SHP77 treated with DMSO at 0.1 percent for 48 hours (cell line): Measurements from ENCODE around the gene CDKN1A.
"Not testable (repeated sequence)": the region's sequence is repeated elsewhere in the genome, so short reads cannot be mapped to it uniquely, and the experiment has no call there.

ENCODE experiments used
- DNase-seq: peaks from one replicate; lab custom pipeline; 2025; lab: John Stamatoyannopoulos, UW

CDKN1A gene

DNA sequence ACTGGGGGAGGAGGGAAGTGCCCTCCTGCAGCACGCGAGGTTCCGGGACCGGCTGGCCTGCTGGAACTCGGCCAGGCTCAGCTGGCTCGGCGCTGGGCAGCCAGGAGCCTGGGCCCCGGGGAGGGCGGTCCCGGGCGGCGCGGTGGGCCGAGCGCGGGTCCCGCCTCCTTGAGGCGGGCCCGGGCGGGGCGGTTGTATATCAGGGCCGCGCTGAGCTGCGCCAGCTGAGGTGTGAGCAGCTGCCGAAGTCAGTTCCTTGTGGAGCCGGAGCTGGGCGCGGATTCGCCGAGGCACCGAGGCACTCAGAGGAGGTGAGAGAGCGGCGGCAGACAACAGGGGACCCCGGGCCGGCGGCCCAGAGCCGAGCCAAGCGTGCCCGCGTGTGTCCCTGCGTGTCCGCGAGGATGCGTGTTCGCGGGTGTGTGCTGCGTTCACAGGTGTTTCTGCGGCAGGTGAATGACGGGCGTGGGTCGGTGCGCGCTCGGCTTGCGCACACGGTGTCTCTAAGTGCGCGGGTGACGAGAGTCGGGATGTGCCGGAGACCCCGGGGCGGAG is at the start of gene CDKN1A:
TSS of gene CDKN1A (plus strand) at position 227 of the 555 bp plus-strand sequence. CDS start 5,388 bp downstream, outside the sequence.
- DNase-seq, result peak; percentile 70

DNA sequence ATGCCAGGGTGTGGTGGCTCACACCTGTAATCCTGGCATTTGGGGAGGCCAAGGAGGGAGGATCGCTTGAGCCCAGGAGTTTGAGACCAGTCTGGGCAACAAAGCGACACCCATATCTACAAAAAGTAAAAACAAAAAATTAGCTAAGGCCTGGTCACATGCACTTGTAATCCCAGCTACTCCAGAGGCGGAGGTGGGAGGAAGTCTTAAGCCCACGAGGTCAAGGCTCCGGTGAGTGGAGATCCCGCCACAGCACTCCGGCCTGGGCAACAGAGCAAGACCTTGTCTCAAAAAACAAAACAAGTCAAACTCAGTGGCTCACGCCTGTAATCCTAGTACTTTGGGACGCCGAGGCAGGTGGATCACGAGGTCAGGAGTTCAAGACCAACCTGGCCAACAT is 48.7 kb upstream of the CDKN1A start:
- DNase-seq, result no peak

DNA sequence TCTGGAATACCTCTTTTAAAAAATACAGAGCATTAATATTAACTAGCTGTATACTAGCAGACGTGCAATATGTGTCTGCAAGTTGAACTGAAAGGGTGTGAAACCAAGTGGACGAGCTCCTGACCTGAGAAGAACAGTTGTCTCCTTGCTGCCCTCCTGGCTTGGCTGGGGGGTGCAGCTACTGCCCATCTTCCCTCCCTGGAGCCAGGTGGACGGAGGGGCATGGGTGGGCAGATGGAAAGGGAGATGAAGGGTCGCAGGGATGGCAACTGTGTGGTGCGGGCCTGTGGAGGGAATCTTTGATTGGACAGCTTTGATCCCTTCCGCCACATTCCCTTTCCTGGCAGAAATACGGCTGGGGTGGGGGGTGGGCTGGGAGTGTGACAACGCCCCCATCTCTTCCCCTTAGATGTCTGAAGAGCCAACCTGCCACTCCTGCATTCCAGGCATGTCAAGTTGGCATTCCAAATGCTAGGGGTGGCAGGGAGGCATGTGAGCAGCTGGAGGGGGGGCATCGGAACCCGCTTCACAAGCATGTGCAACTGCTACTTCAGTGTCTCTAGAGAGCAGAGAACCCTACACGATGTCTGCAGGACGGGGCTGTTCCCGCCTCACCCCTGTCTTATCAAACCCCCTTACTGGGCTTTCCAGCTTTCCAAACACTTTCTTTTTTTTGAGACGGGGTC is 47.0 kb upstream of the CDKN1A start:
- no peak for DNase-seq

DNA sequence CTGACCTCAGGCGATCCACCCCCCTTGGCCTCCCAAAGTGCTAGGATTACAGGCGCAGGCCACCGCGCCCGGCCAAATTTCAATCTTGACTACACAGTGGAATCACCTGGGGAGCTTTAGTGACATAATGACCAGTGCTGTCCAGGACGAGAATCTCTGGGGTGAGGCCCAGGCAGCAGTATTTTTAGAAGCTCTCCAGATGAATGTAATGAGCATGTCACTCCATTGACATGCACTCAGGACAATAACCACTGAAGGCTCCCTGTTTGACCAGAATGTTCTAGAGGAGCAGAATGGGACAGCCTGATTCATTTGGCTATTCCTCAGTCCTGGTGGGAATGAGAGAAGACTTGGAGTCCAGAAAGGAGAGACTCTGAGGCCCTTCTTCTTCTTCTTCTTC is 45.1 kb upstream of the CDKN1A start:
- DNase-seq, result no peak

DNA sequence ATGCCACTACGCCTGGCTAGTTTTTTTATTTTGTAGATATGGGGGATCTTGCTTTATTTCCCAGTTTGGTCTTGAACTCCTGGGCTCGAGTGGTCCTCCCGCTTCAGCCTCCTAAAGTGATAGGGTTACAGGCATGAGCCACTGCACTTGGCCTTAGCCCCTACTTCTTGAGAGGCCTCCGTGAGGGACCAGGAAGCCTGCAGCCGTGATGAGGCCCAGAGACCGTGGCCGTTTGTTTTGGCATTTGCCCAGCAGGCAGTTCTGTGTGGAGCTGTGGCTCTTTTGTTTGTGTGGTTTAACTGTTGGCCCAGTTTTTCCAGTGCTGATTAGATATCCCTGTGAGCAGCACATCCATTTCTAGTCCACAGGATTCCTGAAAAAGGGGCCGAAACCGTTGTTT is 44.6 kb upstream of the CDKN1A start:
- DNase-seq, result peak; percentile 43

DNA sequence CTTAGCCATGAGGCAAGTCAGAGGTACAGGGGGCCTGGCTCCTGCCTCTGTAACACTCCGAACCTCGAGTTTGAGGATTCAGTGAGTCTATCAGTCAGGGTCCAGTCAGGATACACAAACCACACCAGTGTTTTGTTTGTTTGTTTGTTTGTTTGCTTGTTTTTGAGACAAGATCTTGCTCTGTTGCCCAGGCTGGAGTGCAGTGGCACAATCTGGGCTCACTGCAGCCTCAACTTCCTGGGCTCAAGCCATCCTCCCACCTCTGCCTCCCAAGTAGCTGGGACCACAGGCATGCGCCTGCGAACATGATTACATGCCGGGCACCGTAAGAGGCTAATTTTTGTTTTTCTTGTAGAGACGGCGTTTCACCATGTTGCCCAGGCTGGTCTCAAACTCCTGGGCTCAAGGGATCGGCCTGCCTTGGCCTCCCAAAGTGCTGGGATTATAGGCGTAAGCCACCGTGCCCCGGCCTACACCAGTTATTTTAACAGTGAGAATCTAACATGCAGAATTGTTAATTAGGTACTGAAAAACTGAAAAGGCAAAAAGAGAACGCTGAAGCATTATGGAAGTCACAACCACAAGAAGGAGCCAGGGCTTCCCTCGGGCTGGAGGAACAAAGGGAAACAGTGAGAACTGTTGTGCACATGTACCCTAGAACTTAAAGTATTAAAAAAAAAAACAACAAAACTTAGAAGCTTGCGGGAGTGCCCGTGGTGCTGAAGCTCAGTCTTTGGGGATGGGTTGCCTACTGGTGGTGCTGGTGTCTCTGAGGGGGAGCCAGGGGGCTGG is 44.0 kb upstream of the CDKN1A start:
- no peak for DNase-seq

DNA sequence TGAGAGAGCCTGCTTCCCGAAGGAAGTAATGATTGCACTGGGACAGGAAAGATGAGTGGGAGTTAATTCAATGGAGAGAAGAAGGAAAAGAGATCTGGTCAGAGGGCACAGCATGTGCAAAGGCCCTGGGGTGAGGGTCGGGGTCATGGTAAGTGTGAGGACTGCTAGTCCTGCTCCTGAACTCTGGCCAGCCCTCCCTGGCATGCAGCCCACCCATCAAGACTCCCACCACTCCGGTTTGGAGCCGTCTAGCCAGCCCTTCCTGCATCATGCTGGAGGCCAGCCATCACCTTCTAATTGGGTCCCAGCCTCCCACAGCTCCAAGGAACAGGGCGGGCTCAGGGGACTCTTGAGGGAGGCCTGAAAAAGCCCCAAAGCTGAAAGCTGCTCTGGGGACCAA is 42.2 kb upstream of the CDKN1A start:
- no peak for DNase-seq

DNA sequence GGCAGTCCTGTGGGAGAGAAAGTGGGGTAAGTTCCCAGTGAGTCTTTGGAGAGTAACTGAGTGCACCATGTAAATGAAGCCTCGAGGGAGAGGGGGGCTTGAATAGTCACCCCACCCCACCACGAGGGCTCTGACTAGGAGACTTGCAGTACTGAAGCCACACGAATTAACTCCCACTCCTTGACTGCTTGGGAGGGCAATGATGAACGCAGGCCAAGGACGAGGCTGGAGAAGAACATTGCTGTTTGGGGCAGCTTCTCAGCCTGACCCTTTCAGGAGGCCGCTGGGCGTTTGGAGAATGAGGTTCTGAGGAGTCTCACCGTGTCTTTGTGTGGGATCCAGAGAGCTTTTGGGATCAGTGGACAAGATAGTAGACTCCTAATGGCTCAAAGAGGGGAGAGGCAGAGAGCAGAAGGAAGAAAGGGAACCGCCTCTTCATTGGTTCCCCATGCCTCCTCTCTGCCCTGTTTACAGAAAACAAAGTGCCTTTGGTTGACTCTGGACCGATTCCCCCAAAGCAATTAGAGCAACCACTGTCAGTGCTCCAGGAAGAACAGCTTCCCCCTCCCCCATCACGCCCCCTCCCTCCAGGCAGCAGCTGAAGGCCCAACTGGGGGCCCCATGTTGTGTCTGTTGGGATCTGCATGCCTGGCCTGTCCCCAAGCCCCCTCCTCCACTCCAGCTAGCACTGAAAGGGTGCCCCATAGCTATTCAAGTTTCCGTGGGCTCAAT is 41.7 kb upstream of the CDKN1A start:
- no peak for DNase-seq

DNA sequence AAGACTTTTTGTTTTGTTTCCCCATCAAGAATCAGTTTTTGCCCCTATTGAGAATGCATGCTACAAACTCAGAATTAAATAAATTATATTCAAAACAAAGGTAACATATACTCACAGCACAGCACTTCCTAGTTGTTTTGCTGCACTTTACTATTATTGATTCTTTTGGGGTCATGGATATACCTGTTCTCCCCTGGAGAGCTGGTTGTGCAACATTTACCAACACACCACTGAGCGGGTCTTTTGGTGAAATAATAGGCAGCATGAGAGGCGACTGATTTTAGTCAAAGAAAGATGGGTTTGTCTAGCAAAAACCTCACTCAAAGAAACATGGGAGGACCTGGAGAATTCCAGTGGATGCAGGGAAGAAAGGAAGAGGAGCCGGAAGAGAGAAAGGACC is 39.9 kb upstream of the CDKN1A start:
- no peak for DNase-seq

DNA sequence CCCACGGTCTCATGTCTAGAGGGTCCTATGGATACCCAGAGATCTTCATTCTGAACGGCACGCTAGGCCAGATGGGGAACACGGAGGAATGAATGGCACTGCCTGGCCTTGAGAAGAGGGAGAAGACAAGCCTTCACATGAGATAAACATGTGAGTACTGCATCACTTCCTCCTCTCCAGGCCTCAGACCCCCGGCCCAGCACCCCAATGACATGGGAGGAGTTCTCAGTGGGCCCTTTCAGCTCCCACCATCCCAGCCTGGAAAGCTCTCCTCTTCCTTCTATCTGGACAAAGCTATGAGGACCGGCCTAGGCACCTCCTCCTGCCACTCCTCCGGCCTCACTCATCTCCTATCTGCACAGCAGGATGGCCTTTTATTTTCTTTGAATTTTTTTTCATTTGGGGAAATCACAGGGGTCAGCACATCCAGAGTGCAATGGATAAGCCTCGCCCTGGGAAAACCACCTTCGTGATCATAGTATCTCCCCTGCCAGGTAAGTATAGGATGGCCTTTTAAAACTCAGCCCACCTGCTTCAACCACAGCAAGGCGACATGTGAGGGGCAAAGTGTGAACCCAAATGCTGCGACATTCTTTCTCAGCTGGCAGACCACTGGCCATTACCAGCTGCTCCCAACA is 39.2 kb upstream of the CDKN1A start:
- no peak for DNase-seq

DNA sequence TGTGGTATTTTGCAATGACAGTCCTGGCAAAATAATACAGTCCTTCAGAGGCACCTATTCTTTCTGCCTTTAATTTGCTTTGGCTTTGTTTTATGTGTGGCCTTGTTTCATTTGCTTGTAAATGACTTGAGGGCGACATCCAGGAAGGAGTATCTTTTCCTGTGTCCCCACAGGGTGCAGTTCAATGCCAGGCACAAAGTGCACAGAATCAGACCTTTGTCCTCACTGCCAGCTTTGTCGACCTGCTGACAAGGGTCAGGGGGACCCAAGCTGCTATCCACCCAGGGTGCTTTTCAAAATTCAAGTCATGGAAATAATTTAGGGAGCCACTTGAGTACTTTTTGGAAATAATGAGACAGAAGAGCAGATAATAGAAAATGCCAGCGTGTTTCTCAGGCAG is 37.0 kb upstream of the CDKN1A start:
- DNase-seq, result no peak

DNA sequence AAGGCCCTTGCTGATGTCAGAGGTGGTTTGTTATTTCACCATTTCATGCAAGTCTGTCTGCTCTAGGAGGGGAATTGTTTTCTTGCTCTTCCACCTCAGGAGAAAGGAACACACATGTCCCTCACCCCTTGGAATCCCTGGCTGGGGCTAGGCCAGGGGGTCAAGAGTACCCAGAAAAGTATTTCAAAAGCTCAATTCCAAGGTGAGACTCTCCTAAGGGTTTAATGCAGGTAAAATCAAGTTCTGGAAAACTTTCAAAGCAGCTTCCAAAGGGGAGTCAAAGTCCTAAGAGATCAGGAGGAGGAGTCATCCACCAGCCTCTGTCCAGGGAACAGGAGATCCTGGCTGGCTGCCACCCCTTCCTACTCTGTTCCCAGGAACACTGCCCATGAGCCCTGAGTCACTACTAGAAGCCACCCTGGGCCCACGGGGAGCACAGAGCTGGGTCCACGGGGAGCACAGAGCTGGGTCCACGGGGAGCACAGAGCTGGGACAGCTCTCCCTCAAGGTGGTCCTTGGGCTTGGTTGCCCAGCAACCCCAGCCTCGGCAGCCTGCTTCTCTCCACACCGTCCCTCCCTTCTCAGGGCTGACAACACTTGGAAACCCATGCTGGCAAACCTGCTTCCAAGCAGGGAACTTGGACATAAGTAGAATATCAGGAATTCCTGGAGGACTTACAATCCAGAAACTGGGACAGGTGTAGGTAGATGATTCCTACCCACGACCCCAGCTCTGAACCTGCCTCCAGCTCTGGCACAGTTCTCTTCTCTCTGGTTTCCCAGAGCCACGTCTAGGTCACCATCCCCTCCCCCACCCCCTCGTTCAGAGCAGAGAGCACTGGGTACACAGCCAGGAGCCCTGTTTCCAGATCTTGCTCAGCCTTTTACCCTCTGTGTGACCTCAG is 35.3 kb upstream of the CDKN1A start:
- no peak for DNase-seq

DNA sequence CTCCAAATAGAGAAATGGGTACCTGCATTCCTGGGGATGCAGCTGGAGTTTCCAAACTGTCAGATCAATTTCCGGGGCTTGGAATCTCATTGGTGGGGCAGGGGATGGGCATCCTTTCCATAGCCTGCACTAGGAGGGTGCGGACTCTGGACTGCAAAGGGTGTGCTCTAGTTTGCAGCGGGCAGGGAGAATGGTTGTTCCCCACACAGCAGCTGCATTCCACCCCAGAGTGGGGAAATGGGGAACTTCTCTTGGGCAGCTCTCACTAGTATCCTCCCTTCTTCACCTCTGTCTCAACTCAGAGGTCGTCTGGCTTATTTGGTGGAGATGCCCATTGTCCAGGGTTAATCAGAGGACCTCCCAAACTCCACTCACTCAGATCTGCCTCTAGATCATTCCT is 34.5 kb upstream of the CDKN1A start:
- no peak for DNase-seq

DNA sequence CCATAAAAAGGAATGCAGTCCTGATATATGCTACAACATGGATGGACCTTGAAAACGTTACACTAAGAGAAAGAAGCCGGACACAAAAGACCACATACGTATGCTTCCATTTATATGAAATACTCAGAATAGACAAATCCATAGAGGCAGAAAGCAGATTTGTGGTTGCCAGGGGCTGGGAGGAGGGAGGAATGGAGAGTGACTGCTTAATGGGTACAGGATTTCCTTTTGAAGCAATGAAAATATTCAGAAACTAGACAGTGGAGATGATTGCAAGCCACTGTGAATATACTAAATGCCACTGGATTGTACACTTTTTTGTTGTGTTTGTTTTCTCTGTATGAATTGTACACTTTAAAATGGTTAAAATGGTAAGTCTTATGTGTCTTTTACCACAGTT is 29.4 kb upstream of the CDKN1A start:
- no peak for DNase-seq

DNA sequence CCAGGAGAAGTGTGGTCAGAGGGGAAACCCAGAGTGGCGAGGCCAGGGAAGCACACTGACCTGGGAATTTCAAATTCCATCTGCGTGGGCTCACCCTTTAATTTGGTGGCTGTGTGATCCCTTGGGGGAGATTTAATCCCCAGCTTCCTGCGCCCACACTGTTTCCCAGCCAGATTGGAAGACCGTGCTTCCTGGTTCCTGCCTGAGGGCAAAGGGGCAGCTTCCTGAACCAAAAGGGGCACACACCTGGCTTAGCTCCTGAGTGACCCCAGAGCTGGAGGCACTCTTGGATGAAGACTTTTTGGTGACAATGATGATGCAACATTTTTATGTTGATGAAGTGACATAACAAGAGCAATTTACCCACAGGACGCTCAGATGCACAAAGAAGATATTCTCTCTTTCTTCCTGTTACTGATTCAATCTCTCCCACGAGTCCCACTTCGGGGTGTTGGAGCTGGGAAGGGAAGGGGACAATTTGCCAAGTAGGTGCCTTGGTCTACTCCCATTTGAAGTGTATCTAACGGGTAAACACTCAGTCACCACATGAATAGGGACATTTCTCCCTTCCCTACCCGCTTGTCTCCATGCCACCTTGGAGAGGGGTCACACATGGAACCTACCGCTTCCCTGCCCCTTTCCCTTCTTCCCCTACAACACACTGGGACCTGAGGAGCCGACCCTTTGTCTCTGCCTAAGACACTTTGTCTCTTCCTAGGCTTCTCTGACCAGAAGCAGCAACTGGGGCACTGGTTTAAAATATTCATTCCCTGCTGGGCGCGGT is 28.6 kb upstream of the CDKN1A start:
- DNase-seq, result no peak

DNA sequence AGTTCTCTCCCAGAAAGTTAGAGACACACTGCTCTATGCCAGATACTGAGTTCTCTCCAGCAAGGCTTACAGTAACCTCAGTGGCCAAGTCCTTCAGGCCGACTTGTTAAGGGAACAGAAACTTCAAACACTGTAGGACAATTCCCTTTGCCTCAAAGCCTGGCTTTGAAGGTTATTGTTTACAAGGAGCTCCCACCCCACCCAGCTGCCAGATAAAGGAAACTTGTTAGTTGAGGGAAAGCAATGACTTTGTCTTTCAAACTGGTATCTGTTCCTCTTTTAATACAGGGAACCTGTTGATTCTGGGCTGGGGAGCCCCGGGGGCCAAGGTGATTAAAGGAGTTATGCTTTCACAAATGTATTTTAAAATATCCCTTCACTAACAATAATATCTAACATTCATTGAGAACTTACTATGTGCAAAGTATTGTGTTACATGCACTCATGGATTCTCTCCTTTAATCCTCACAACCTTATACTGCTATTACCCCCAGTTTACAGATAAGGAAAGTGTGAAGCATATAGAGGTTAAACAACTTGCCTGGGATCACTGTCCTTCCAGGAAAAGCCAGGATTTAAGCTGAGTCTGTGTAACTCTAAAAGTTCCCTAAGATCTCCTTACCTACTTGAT is 27.6 kb upstream of the CDKN1A start:
- no peak for DNase-seq

DNA sequence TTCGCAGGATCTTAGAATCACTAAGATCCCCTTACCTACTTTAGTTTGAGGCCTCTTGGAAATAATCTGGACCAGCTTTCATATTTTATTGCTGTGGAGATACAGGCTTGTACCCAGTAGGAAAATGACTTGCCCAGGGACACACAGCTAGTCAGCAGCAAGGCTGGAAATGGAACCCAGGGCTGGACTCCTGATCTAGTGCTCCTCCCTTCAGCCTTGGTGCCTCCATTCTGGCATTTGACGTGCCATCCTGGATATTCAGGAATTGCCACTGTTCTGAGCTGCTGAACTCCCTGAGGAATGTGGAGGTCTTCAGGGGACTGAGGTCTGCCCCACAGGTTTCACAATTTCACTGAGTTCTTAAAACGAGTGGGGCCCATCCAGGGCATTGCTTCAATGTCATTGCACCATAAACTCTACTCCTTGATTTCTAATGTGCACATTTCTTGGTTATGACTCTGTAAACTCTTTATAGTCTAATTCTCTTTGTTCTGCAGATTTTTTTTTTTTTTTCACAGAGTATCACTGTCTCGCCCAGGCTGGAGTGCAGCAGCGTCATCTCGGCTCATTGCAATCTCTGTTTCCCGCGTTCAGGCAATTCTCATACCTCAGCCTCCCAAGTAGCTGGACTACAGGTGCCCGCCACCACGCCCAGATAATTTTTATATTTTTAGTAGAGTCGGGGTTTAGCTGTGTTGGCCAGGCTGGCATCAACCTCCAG is 26.7 kb upstream of the CDKN1A start:
- DNase-seq, result no peak

DNA sequence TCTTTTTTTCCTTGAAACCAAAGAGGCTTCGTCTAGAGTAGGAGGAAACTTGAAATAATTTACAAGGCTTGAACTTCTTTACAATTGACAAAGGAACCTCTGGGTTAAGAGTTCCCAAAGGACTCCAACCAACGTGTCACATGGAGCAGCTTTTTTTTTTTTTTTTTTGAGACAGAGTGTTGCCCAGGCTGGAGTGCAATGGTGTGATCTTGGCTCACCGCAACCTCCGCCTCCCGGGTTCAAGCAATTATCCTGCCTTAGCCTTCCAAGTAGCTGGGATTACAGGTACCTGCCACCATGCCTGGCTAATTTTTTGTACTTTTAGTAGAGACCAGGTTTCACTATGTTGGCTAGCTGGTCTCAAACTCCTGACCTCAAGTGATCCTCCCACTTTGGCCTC is 24.0 kb upstream of the CDKN1A start:
- DNase-seq, result not testable (repeated sequence)

DNA sequence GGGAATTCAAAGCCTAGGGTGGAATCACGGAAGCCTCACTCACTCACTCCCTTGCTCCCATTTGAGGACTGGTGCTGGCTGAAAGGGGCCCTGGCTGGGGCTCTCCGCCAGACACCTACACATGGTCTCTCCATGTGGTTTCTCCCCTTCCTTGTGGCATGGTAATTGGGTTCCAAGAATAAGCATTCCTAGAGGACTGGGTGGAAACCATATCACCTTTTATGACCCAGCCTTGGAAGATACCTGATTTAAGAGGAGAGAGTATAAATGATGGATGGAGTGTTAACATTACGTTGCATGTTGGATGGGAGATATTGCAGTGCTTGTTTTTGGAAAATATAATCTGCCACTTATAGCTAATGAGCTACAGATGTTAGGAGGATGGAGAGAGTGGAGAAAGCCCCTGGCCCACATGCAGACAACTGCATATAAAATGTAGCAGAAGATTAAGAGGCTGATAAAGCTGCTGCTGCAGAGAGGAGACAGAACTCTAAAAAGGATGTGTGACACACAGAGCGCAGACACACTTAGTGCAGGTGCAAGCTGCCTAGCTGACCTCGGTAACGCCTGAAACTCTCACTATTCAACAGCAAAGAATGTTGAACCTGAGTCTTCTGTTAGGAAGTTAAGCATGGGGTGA is 23.3 kb upstream of the CDKN1A start:
- no peak for DNase-seq
